Measurements from ENCODE around the gene MGAT1.

Gene MGAT1

GRCh38 chr5:180804129-180804618, 1.6 kb upstream of the MGAT1 start:
- DNase-seq (ENCODE audit: low read depth), result no peak
- TF ChIP-seq CTCF (IDR thresholded peaks at IDR 0.05; ENCODE audit: control insufficient read depth, extremely low read depth, insufficient read depth), result no peak
- no peak overlapping the region for H3K4me3 ChIP-seq (ENCODE audit: low read depth, low read length)

GRCh38 chr5:180803181-180804128, 849 bp upstream of the MGAT1 start:
- TF ChIP-seq CTCF (IDR thresholded peaks at IDR 0.05; ENCODE audit: control insufficient read depth, extremely low read depth, insufficient read depth), result no peak
- peak overlapping the region; percentile 44 for H3K4me3 ChIP-seq (ENCODE audit: low read depth, low read length)
- DNase-seq (ENCODE audit: low read depth), result no peak

GRCh38 chr5:180801596-180802324, 846 bp downstream of the MGAT1 start:
- peak overlapping the region; percentile 75 for H3K4me3 ChIP-seq (ENCODE audit: low read depth, low read length)
- no peak for DNase-seq (ENCODE audit: low read depth)

GRCh38 chr5:180799902-180800801, 2.5 kb downstream of the MGAT1 start:
- TF ChIP-seq CTCF (IDR thresholded peaks at IDR 0.05; ENCODE audit: control insufficient read depth, extremely low read depth, insufficient read depth), result no peak
- no peak for DNase-seq (ENCODE audit: low read depth)
- H3K4me3 ChIP-seq (ENCODE audit: low read depth, low read length), result no peak overlapping the region

More at GRCh38 chr5:180801596-180802324, 846 bp downstream of the MGAT1 start:
- TF ChIP-seq CTCF (IDR thresholded peaks at IDR 0.05; ENCODE audit: control insufficient read depth, extremely low read depth, insufficient read depth), result no peak

- H3K4me3 ChIP-seq (ENCODE audit: low read depth, low read length), result no peak overlapping the region
- no peak for DNase-seq (ENCODE audit: low read depth)
- TF ChIP-seq CTCF (IDR thresholded peaks at IDR 0.05; ENCODE audit: control insufficient read depth, extremely low read depth, insufficient read depth), result peak; percentile 40
These were observed 3.4 kb downstream of the MGAT1 start for GRCh38 chr5:180799194-180799593.

GRCh38 chr5:180798193-180798592, 4.4 kb downstream of the MGAT1 start:
- no peak for TF ChIP-seq CTCF (IDR thresholded peaks at IDR 0.05; ENCODE audit: control insufficient read depth, extremely low read depth, insufficient read depth)
- no peak overlapping the region for H3K4me3 ChIP-seq (ENCODE audit: low read depth, low read length)
- no peak for DNase-seq (ENCODE audit: low read depth)

Measured in LNCaP clone FGC (cell line).